Lower leg skin (tissue), 4 donors: ENCODE measurements around the gene WDR38. TPM values are rescaled to one million over a fixed set of nuclear protein-coding genes. Genes with fewer than 3 reads are reported as not detected.

Experiments used
- DNase-seq, 2 donors: peaks; one replicate each; pipeline ENCODE4 v3.0.0-alpha.2; 2019; ENCODE audit warnings: low spot score in 2 of 2
- H3K4me3 ChIP-seq: fragments of 200-600 bp; sonication (generic); 2 replicates; pipeline ENCODE4 v1.5.1; 2017; ENCODE audit warnings: mild to moderate bottlenecking, low read depth; ENCODE audit not compliant: poor library complexity, severe bottlenecking
- CTCF ChIP-seq, 3 donors: fragments of 450-650 bp; IDR thresholded peaks; one replicate each; pipeline ENCODE4 v1.5.1; 2016; ENCODE audit warnings: antibody characterized with exemption in 3 of 3, mild to moderate bottlenecking in 3 of 3, moderate library complexity in 2 of 3
- POLR2A ChIP-seq, 2 donors: fragments of 450-650 bp; IDR thresholded peaks; one replicate each; pipeline ENCODE4 v1.6.1; 2016 to 2017; ENCODE audit warnings: antibody characterized with exemption in 2 of 2, mild to moderate bottlenecking in 1 of 2, moderate library complexity in 1 of 2
- WGBS, 2 donors: methylation state at CpG; one replicate each; pipeline ENCODE4 v1.1.5; 2018; 5-methylcytosine and 5-hydroxymethylcytosine counted together
- intact Hi-C: fragments of 100-400 bp; cut with DNase I; formaldehyde crosslinking; loops from one replicate; pipeline ENCODE4 v1.15.0; 2023; ENCODE audit warnings: low total_unique reads
- total RNA-seq, 4 donors: library from RNA; depleted of rRNA; stranded (reverse); fragments of >200 nt; gene quantifications; one replicate each; pipeline ENCODE4 v1.1.0, GENCODE V29; 2016

The WDR38 gene
- total RNA-seq, 4 donors from 2014 or later = not detected

GRCh38 chr9:124894741-124895170 lies 41.5 kb downstream of the WDR38 start:
- intact Hi-C loops = no loop called here
- no peak overlapping the region for H3K4me3 ChIP-seq
- no peak for TF ChIP-seq CTCF (IDR thresholded peaks at IDR 0.05)
- TF ChIP-seq POLR2A (IDR thresholded peaks at IDR 0.05) = no peak
- DNase-seq = no peak

GRCh38 chr9:124897570-124898460 lies 44.6 kb downstream of the WDR38 start:
- no peak for DNase-seq
- intact Hi-C loops = no loop called here
- whole genome bisulfite sequencing, 2 donors = 90 to 95% methylated on average over 6 of the region's 6 CpGs
- no peak for TF ChIP-seq POLR2A (IDR thresholded peaks at IDR 0.05)
- no peak for TF ChIP-seq CTCF (IDR thresholded peaks at IDR 0.05)
- no peak overlapping the region for H3K4me3 ChIP-seq

- no peak for DNase-seq
- no peak overlapping the region for H3K4me3 ChIP-seq
- WGBS, 2 donors = 62 to 77% methylated on average over 9 of the region's 9 CpGs
- intact Hi-C loops = no loop called here
- no peak for TF ChIP-seq POLR2A (IDR thresholded peaks at IDR 0.05)
Observed at GRCh38 chr9:124899845-124900244, 46.6 kb downstream of the WDR38 start.

GRCh38 chr9:124906966-124907365 lies 53.7 kb downstream of the WDR38 start:
- TF ChIP-seq CTCF (IDR thresholded peaks at IDR 0.05) = no peak
- TF ChIP-seq POLR2A (IDR thresholded peaks at IDR 0.05) = no peak
- WGBS, 2 donors = 78 to 91% methylated on average over 1 of the region's 1 CpG
- no peak overlapping the region for H3K4me3 ChIP-seq
- intact Hi-C loops = no loop called here
- DNase-seq = no peak

Other genes with a start within 250 kb of the WDR38 start
- 1 to 10 TPM; 3.0 to 4.9 (median 3.8) TPM for gene NR6A1, start 82.1 kb upstream of the WDR38 start, total RNA-seq
- 10 to 100 TPM; 13.7 to 33.1 (median 25.7) TPM for gene OLFML2A, start 76.3 kb upstream of the WDR38 start, total RNA-seq
- 1,000 to 10,000 TPM; 2,721 to 5,210 (median 3,159) TPM for gene RPL35, start 8.5 kb downstream of the WDR38 start, total RNA-seq
- 10 to 100 TPM; 34.8 to 45.5 (median 42.3) TPM for gene ARPC5L, start 8.7 kb downstream of the WDR38 start, total RNA-seq
- 10 to 100 TPM; 15.0 to 23.4 (median 18.0) TPM for gene GOLGA1, start 87.6 kb downstream of the WDR38 start, total RNA-seq